Measurements from ENCODE around the gene BACE2. TPM values are rescaled to one million over a fixed set of nuclear protein-coding genes. Genes with fewer than 3 reads are reported as not detected.

Gene BACE2
- total and polyA plus RNA-seq, 2 of the 13 experiments (the other 11 are each of a cell fraction or from before 2014, with no cell fraction given), result 0.07 to 0.11 TPM

DNA sequence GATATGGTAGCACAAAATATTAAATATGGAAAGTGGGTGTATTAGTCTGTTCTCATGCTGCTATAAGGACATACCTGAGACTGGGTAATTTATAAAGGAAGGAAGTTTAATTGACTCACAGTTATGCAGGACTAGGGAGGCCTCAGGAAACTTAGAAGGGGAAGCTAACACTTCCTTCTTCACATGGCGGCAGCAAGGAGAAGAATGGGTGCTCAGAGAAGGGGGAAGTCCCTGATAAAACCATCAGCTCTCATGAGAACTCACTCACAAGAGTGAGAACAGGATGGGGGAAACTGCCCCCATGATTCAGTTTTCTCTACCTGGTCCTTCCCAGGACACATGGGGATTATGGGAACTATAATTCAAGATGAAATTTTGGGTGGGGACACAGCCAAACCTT is 15.8 kb upstream of the BACE2 start:
- Histone ChIP-seq H3K27me3 (ENCODE audit: control insufficient read depth in 1 of 2, insufficient read depth in 2 of 2, low read length in 2 of 2) (no peaks in the 10 kb centered on the region), H4K20me1 (ENCODE audit: insufficient read depth, low read length) (no peaks in the 10 kb centered on the region), H3K9ac (ENCODE audit: insufficient read depth, low read depth, low read length) (no peak overlapping the region), H3K4me3 (replicated peaks in 1 of 3; ENCODE audit: insufficient read depth in 1 of 3, low read depth in 2 of 3, low read length in 3 of 3) (no peak overlapping the region), H3K4me1 (ENCODE audit: insufficient read depth, low read length) (no peaks in the 10 kb centered on the region), H3K27ac (ENCODE audit: extremely low read length, insufficient read depth, low read length) (no peak overlapping the region), H3K79me2 (ENCODE audit: insufficient read depth, low read length) (no peaks in the 10 kb centered on the region), H3K9me3 (ENCODE audit: low read length) (no peaks in the 10 kb centered on the region), H2AFZ (ENCODE audit: low read length) (no peak overlapping the region), H3K4me2 (ENCODE audit: low read depth, low read length) (no peak overlapping the region), H3K36me3 (replicated peaks in 1 of 2; ENCODE audit: control insufficient read depth in 1 of 2, insufficient read depth in 2 of 2, low read length in 2 of 2) (no peaks in the 10 kb centered on the region)
- CTCF ChIA-PET (ENCODE audit: low intra/inter-chr PET ratio, low total read pairs), result no interaction called here
- intact Hi-C loops (cut with micrococcal nuclease; ENCODE audit: unreplicated experiment) (no loop called here), in situ Hi-C loops (cut with HindIII; ENCODE audit: extremely low pct_ligation_motif_present, low pct_unique_long_range_greater_than_20kb) (no loop called here)
- DNase-seq (ENCODE audit: low spot score) (no peak), FAIRE-seq (no peak), ATAC-seq (no peak)
- WGBS (ENCODE audit: low lambda C conversion rate), result 8% methylated on average over 1 of the region's 1 CpG
- POLR2A ChIA-PET, result no interaction called here
- no TSS peak for BruUV-seq (replicated peaks)
- TF ChIP-seq ZSCAN9 (CRISPR knock-in tag; IDR thresholded peaks at IDR 0.05; ENCODE audit: borderline replicate concordance) (no peak), MED8 (CRISPR knock-in tag; IDR thresholded peaks at IDR 0.05; ENCODE audit: insufficient replicate concordance) (no peak), WIZ (CRISPR knock-in tag; IDR thresholded peaks at IDR 0.05) (no peak), KLF9 (CRISPR knock-in tag; IDR thresholded peaks at IDR 0.05; ENCODE audit: low read depth) (no peak), GLI4 (CRISPR knock-in tag; IDR thresholded peaks at IDR 0.05; ENCODE audit: borderline replicate concordance) (no peak), ZNF749 (CRISPR knock-in tag; IDR thresholded peaks at IDR 0.05; ENCODE audit: borderline replicate concordance) (no peak), ZNF430 (CRISPR knock-in tag; IDR thresholded peaks at IDR 0.05) (no peak), ZBTB7B (CRISPR knock-in tag; IDR thresholded peaks at IDR 0.05) (no peak), ZNF484 (CRISPR knock-in tag; IDR thresholded peaks at IDR 0.05; ENCODE audit: borderline replicate concordance, low read depth) (no peak), ZGPAT (CRISPR knock-in tag; IDR thresholded peaks at IDR 0.05) (no peak), ARNT (IDR thresholded peaks at IDR 0.05) (no peak), RAD21 (CRISPR knock-in tag; IDR thresholded peaks at IDR 0.05) (no peak), ZNF44 (CRISPR knock-in tag; IDR thresholded peaks at IDR 0.05) (no peak), ARNTL (CRISPR knock-in tag; IDR thresholded peaks at IDR 0.05) (no peak), MAFG (CRISPR knock-in tag; IDR thresholded peaks at IDR 0.05) (no peak), MED13 (CRISPR knock-in tag; IDR thresholded peaks at IDR 0.05) (no peak), TBX3 (IDR thresholded peaks at IDR 0.05; ENCODE audit: borderline replicate concordance) (no peak)
- TF ChIP-seq, protein P1, sequence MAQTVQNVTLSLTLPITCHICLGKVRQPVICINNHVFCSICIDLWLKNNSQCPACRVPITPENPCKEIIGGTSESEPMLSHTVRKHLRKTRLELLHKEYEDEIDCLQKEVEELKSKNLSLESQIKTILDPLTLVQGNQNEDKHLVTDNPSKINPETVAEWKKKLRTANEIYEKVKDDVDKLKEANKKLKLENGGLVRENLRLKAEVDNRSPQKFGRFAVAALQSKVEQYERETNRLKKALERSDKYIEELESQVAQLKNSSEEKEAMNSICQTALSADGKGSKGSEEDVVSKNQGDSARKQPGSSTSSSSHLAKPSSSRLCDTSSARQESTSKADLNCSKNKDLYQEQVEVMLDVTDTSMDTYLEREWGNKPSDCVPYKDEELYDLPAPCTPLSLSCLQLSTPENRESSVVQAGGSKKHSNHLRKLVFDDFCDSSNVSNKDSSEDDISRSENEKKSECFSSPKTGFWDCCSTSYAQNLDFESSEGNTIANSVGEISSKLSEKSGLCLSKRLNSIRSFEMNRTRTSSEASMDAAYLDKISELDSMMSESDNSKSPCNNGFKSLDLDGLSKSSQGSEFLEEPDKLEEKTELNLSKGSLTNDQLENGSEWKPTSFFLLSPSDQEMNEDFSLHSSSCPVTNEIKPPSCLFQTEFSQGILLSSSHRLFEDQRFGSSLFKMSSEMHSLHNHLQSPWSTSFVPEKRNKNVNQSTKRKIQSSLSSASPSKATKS (CRISPR knock-in tag; IDR thresholded peaks at IDR 0.05), result no peak
- TF ChIP-seq, protein P2, sequence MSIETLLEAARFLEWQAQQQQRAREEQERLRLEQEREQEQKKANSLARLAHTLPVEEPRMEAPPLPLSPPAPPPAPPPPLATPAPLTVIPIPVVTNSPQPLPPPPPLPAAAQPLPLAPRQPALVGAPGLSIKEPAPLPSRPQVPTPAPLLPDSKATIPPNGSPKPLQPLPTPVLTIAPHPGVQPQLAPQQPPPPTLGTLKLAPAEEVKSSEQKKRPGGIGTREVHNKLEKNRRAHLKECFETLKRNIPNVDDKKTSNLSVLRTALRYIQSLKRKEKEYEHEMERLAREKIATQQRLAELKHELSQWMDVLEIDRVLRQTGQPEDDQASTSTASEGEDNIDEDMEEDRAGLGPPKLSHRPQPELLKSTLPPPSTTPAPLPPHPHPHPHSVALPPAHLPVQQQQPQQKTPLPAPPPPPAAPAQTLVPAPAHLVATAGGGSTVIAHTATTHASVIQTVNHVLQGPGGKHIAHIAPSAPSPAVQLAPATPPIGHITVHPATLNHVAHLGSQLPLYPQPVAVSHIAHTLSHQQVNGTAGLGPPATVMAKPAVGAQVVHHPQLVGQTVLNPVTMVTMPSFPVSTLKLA (IDR thresholded peaks at IDR 0.05), result no peak
